Mesendoderm (in vitro differentiated cells): Measurements from ENCODE around the gene SRC.
A peak's percentile ranks its signal among the peaks of the same experiment; 100 is the strongest.

Experiments
- DNase-seq: peaks from one replicate; pipeline ENCODE4 v3.0.0; 2013
- H2AK5ac ChIP-seq: 2 replicates; pipeline ENCODE4 v1.6.1; 2013; ENCODE audit warnings: low read length, inconsistent platforms
- H2BK120ac ChIP-seq: 2 replicates; pipeline ENCODE4 v1.6.1; 2013; ENCODE audit warnings: low read depth, mild to moderate bottlenecking, low read length, moderate library complexity, mixed read lengths
- H2BK15ac ChIP-seq: replicated peaks from 2 replicates; pipeline ENCODE4 v1.6.1; 2013; ENCODE audit warnings: low read depth, mild to moderate bottlenecking, moderate library complexity
- H2BK5ac ChIP-seq: 2 replicates; pipeline ENCODE4 v1.6.1; 2013; ENCODE audit warnings: low read length, inconsistent platforms
- H3K18ac ChIP-seq: 2 replicates; pipeline ENCODE4 v1.6.1; 2013; ENCODE audit warnings: mild to moderate bottlenecking, low read length, mixed read lengths
- H3K23ac ChIP-seq: one replicate; pipeline ENCODE4 v1.6.1; 2013; ENCODE audit warnings: low read length
- H3K27ac ChIP-seq: 2 replicates; pipeline ENCODE4 v1.5.1; 2013; ENCODE audit warnings: low read depth, mild to moderate bottlenecking, inconsistent platforms, low read length, moderate library complexity
- H3K27me3 ChIP-seq: 2 replicates; pipeline ENCODE4 v1.6.1; 2013; ENCODE audit warnings: low read length, control low read depth, mild to moderate bottlenecking, inconsistent platforms; ENCODE audit not compliant: insufficient read depth, poor library complexity
- H3K36me3 ChIP-seq: 2 replicates; pipeline ENCODE4 v1.6.1; 2013; ENCODE audit warnings: low read length, inconsistent platforms; ENCODE audit not compliant: control insufficient read depth, insufficient read depth
- H3K4ac ChIP-seq: one replicate; pipeline ENCODE4 v1.6.1; 2013; ENCODE audit warnings: low read depth, mild to moderate bottlenecking, low read length, moderate library complexity
- H3K4me1 ChIP-seq: 2 replicates; pipeline ENCODE4 v1.6.1; 2013; ENCODE audit warnings: low read depth, low read length, inconsistent platforms; ENCODE audit not compliant: control insufficient read depth
- H3K4me2 ChIP-seq: 2 replicates; pipeline ENCODE4 v1.6.1; 2013; ENCODE audit warnings: low read length
- H3K4me3 ChIP-seq: 2 replicates; pipeline ENCODE4 v1.5.1; 2013; ENCODE audit warnings: mild to moderate bottlenecking, low read length
- H3K56ac ChIP-seq: one replicate; pipeline ENCODE4 v1.6.1; 2013; ENCODE audit warnings: low read length
- H3K79me1 ChIP-seq: 2 replicates; pipeline ENCODE4 v1.6.1; 2013; ENCODE audit warnings: low read length, inconsistent platforms
- H3K79me2 ChIP-seq: 2 replicates; pipeline ENCODE4 v1.6.1; 2013; ENCODE audit warnings: mild to moderate bottlenecking, low read length; ENCODE audit not compliant: control insufficient read depth, insufficient read depth
- H3K9ac ChIP-seq: 2 replicates; pipeline ENCODE4 v1.6.1; 2013; ENCODE audit warnings: low read length, inconsistent platforms
- H4K5ac ChIP-seq: one replicate; pipeline ENCODE4 v1.6.1; 2013; ENCODE audit warnings: low read length
- H4K8ac ChIP-seq: one replicate; pipeline ENCODE4 v1.6.1; 2013; ENCODE audit warnings: low read depth, mild to moderate bottlenecking, control low read depth, low read length, moderate library complexity
- WGBS: extraction: QIAGEN DNeasy Blood & Tissue Kit; methylation state at CpG from one replicate; pipeline ENCODE4 v1.1.7; 2013; ENCODE audit warnings: low lambda C conversion rate, missing lambda C conversion rate; ENCODE audit not compliant: insufficient coverage; ENCODE audit errors: extremely low coverage; 5-methylcytosine and 5-hydroxymethylcytosine counted together

SRC gene

GRCh38 chr20:37355252-37356180, 9.6 kb downstream of the SRC start:
- Histone ChIP-seq H3K79me2 (peaks cover 81% of the 10 kb centered on the region), H4K8ac (no peak overlapping the region), H3K4me1 (no peaks in the 10 kb centered on the region), H4K5ac (no peak overlapping the region), H3K18ac (no peak overlapping the region), H3K27me3 (no peaks in the 10 kb centered on the region), H2BK120ac (no peak overlapping the region), H3K4ac (no peak overlapping the region), H3K4me3 (no peak overlapping the region), H2BK5ac (no peak overlapping the region), H2AK5ac (no peak overlapping the region), H3K79me1 (peaks cover 63% of the 10 kb centered on the region), H3K23ac (no peak overlapping the region), H3K9ac (no peak overlapping the region), H3K27ac (no peak overlapping the region), H3K56ac (peak overlapping the region; percentile 25), H2BK15ac (no peak overlapping the region), H3K4me2 (no peak overlapping the region), H3K36me3 (no peaks in the 10 kb centered on the region)
- no CpG with 5 or more reads among the region's 15 CpGs for WGBS
- no peak for DNase-seq

- Histone ChIP-seq H3K4ac (no peak overlapping the region), H3K23ac (no peak overlapping the region), H2BK15ac (no peak overlapping the region), H3K36me3 (no peaks in the 10 kb centered on the region), H3K56ac (no peak overlapping the region), H3K4me1 (no peaks in the 10 kb centered on the region), H3K9ac (no peak overlapping the region), H2BK120ac (no peak overlapping the region), H3K27me3 (no peaks in the 10 kb centered on the region), H4K5ac (no peak overlapping the region), H2AK5ac (no peak overlapping the region), H3K79me2 (peaks cover 80% of the 10 kb centered on the region), H3K4me2 (no peak overlapping the region), H2BK5ac (no peak overlapping the region), H3K4me3 (no peak overlapping the region), H3K18ac (no peak overlapping the region), H3K79me1 (peaks cover 64% of the 10 kb centered on the region), H3K27ac (no peak overlapping the region), H4K8ac (no peak overlapping the region)
- no CpG with 5 or more reads among the region's 8 CpGs for WGBS
- DNase-seq, result no peak
Measured at GRCh38 chr20:37356387-37356786, 10.4 kb downstream of the SRC start.

- no peaks in the 10 kb centered on the region for H3K36me3 ChIP-seq
- H2BK120ac ChIP-seq, result no peak overlapping the region
- no peak overlapping the region for H3K4ac ChIP-seq
- H2AK5ac ChIP-seq, result no peak overlapping the region
- H3K4me2 ChIP-seq, result no peak overlapping the region
- no peaks in the 10 kb centered on the region for H3K27me3 ChIP-seq
- no peak for DNase-seq
- no CpG with 5 or more reads among the region's 11 CpGs for WGBS
- H4K8ac ChIP-seq, result no peak overlapping the region
- no peak overlapping the region for H3K9ac ChIP-seq
- H3K27ac ChIP-seq, result no peak overlapping the region
- H3K4me3 ChIP-seq, result no peak overlapping the region
- no peak overlapping the region for H3K23ac ChIP-seq
- H4K5ac ChIP-seq, result no peak overlapping the region
- H2BK15ac ChIP-seq, result no peak overlapping the region
- no peak overlapping the region for H3K18ac ChIP-seq
- H2BK5ac ChIP-seq, result no peak overlapping the region
- peaks cover 76% of the 10 kb centered on the region for H3K79me2 ChIP-seq
- peaks cover 59% of the 10 kb centered on the region for H3K79me1 ChIP-seq
- no peaks in the 10 kb centered on the region for H3K4me1 ChIP-seq
- no peak overlapping the region for H3K56ac ChIP-seq
Measured at GRCh38 chr20:37356961-37357371, 11.0 kb downstream of the SRC start.

GRCh38 chr20:37357481-37358365, 11.8 kb downstream of the SRC start:
- Histone ChIP-seq H3K27ac (no peak overlapping the region), H2BK120ac (no peak overlapping the region), H3K18ac (no peak overlapping the region), H2BK5ac (no peak overlapping the region), H3K23ac (no peak overlapping the region), H3K36me3 (no peaks in the 10 kb centered on the region), H4K8ac (no peak overlapping the region), H2AK5ac (no peak overlapping the region), H3K27me3 (no peaks in the 10 kb centered on the region), H3K9ac (no peak overlapping the region), H2BK15ac (no peak overlapping the region), H3K4ac (no peak overlapping the region), H3K4me3 (no peak overlapping the region), H3K56ac (no peak overlapping the region), H3K4me1 (no peaks in the 10 kb centered on the region), H3K4me2 (no peak overlapping the region), H3K79me2 (peaks cover 72% of the 10 kb centered on the region), H4K5ac (no peak overlapping the region), H3K79me1 (peaks cover 59% of the 10 kb centered on the region)
- no CpG with 5 or more reads among the region's 15 CpGs for WGBS
- DNase-seq, result no peak

- H4K8ac ChIP-seq, result no peak overlapping the region
- no peak overlapping the region for H2AK5ac ChIP-seq
- no peak overlapping the region for H2BK5ac ChIP-seq
- H3K27ac ChIP-seq, result no peak overlapping the region
- no peak overlapping the region for H3K4me2 ChIP-seq
- no peak overlapping the region for H3K9ac ChIP-seq
- H3K79me2 ChIP-seq, result peaks cover 68% of the 10 kb centered on the region
- H3K79me1 ChIP-seq, result peaks cover 62% of the 10 kb centered on the region
- peak overlapping the region; percentile 60 for H3K56ac ChIP-seq
- no peaks in the 10 kb centered on the region for H3K27me3 ChIP-seq
- no peak overlapping the region for H3K4me3 ChIP-seq
- no peaks in the 10 kb centered on the region for H3K4me1 ChIP-seq
- no peak overlapping the region for H3K18ac ChIP-seq
- no peak overlapping the region for H2BK15ac ChIP-seq
- H3K36me3 ChIP-seq, result no peaks in the 10 kb centered on the region
- no peak overlapping the region for H2BK120ac ChIP-seq
- no peak overlapping the region for H3K4ac ChIP-seq
- H3K23ac ChIP-seq, result no peak overlapping the region
- H4K5ac ChIP-seq, result no peak overlapping the region
- DNase-seq, result no peak
- WGBS, result no CpG with 5 or more reads among the region's 23 CpGs
Measured at GRCh38 chr20:37358366-37359150, 12.6 kb downstream of the SRC start.
